H9 (cell line): ENCODE data around the gene CASP5. TPM values are rescaled to one million over a fixed set of nuclear protein-coding genes. Genes with fewer than 3 reads are reported as not detected.

ENCODE experiments used
- DNase-seq: peaks from one replicate; pipeline ENCODE4 v3.0.0-alpha.2; 2017
- H2AFZ ChIP-seq: one replicate; pipeline ENCODE4 v1.6.1; 2013; ENCODE audit warnings: mild to moderate bottlenecking, low read length, control low read depth, moderate library complexity
- H2AK5ac ChIP-seq: 2 replicates; pipeline ENCODE4 v1.6.1; 2013; ENCODE audit warnings: low read length, control low read depth, mixed read lengths; ENCODE audit not compliant: insufficient read length
- H2BK120ac ChIP-seq: one replicate; pipeline ENCODE4 v1.6.1; 2013; ENCODE audit warnings: low read depth, mild to moderate bottlenecking, low read length, control low read depth, inconsistent platforms; ENCODE audit not compliant: poor library complexity, severe bottlenecking
- H2BK12ac ChIP-seq: 2 replicates; pipeline ENCODE4 v1.6.1; 2013; ENCODE audit warnings: low read length, control low read depth, mixed read lengths, low read depth; ENCODE audit not compliant: insufficient read length
- H2BK15ac ChIP-seq: 2 replicates; pipeline ENCODE4 v1.6.1; 2013; ENCODE audit warnings: low read depth, low read length, control low read depth
- H2BK20ac ChIP-seq: one replicate; pipeline ENCODE4 v1.6.1; 2013; ENCODE audit warnings: low read depth, mild to moderate bottlenecking, low read length, control low read depth, inconsistent platforms; ENCODE audit not compliant: poor library complexity, severe bottlenecking
- H2BK5ac ChIP-seq: 2 replicates; pipeline ENCODE4 v1.6.1; 2013; ENCODE audit warnings: low read length, control low read depth, mixed read lengths; ENCODE audit not compliant: insufficient read length
- H3K14ac ChIP-seq: 2 replicates; pipeline ENCODE4 v1.6.1; 2013; ENCODE audit warnings: low read length, control low read depth; ENCODE audit not compliant: insufficient read depth
- H3K18ac ChIP-seq: 2 replicates; pipeline ENCODE4 v1.6.1; 2013; ENCODE audit warnings: low read depth, mild to moderate bottlenecking, mixed read lengths, low read length, control low read depth; ENCODE audit not compliant: insufficient read length
- H3K23ac ChIP-seq: 2 replicates; pipeline ENCODE4 v1.6.1; 2013; ENCODE audit warnings: low read length, control low read depth, mixed read lengths, low read depth; ENCODE audit not compliant: insufficient read length
- H3K23me2 ChIP-seq: 2 replicates; pipeline ENCODE4 v1.6.1; 2013; ENCODE audit warnings: low read depth, mild to moderate bottlenecking, mixed read lengths, low read length, control low read depth; ENCODE audit not compliant: insufficient read length, poor library complexity, severe bottlenecking
- H3K27ac ChIP-seq: 2 replicates; pipeline ENCODE4 v1.5.1; 2013; ENCODE audit warnings: low read length, control low read depth, mixed read lengths, low read depth; ENCODE audit not compliant: insufficient read length
- H3K27me3 ChIP-seq: 2 replicates; pipeline ENCODE4 v1.6.1; 2013; ENCODE audit warnings: low read length, control low read depth, inconsistent platforms; ENCODE audit not compliant: insufficient read depth
- H3K4ac ChIP-seq: 2 replicates; pipeline ENCODE4 v1.6.1; 2013; ENCODE audit warnings: low read depth, mild to moderate bottlenecking, control low read depth, inconsistent platforms, low read length, moderate library complexity
- H3K4me1 ChIP-seq: 2 replicates; pipeline ENCODE4 v1.6.1; 2013; ENCODE audit warnings: low read length, control low read depth, inconsistent platforms; ENCODE audit not compliant: insufficient read depth
- H3K4me2 ChIP-seq: 2 replicates; pipeline ENCODE4 v1.6.1; 2013; ENCODE audit warnings: low read length, control low read depth, mixed read lengths; ENCODE audit not compliant: insufficient read length, insufficient read depth
- H3K56ac ChIP-seq: 2 replicates; pipeline ENCODE4 v1.6.1; 2013; ENCODE audit warnings: low read depth, mild to moderate bottlenecking, mixed read lengths, low read length, control low read depth; ENCODE audit not compliant: insufficient read length
- H3K79me1 ChIP-seq: 2 replicates; pipeline ENCODE4 v1.6.1; 2013; ENCODE audit warnings: low read depth, mild to moderate bottlenecking, moderate library complexity, low read length, control low read depth, inconsistent platforms; ENCODE audit not compliant: insufficient read depth, poor library complexity, severe bottlenecking
- H3K79me2 ChIP-seq: 2 replicates; pipeline ENCODE4 v1.6.1; 2013; ENCODE audit warnings: low read length, control low read depth, inconsistent platforms; ENCODE audit not compliant: insufficient read depth
- H3K9ac ChIP-seq: 2 replicates; pipeline ENCODE4 v1.6.1; 2013; ENCODE audit warnings: low read length, control low read depth, mixed read lengths; ENCODE audit not compliant: insufficient read length; ENCODE audit errors: extremely low read depth
- H3K9me3 ChIP-seq: one replicate; pipeline ENCODE4 v1.6.1; 2013; ENCODE audit warnings: low read depth, low read length, inconsistent platforms; ENCODE audit not compliant: control insufficient read depth
- H3T11ph ChIP-seq: one replicate; pipeline ENCODE4 v1.6.1; 2013; ENCODE audit warnings: mild to moderate bottlenecking, low read length, control low read depth, inconsistent platforms
- H4K20me1 ChIP-seq: one replicate; pipeline ENCODE4 v1.6.1; 2013; ENCODE audit not compliant: control insufficient read depth, insufficient read length, insufficient read depth
- H4K5ac ChIP-seq: 2 replicates; pipeline ENCODE4 v1.6.1; 2013; ENCODE audit warnings: low read depth, mild to moderate bottlenecking, mixed read lengths, low read length, control low read depth; ENCODE audit not compliant: insufficient read length
- H4K8ac ChIP-seq: replicated peaks from 2 replicates; pipeline ENCODE4 v1.6.1; 2013; ENCODE audit warnings: low read length, control low read depth, mixed read lengths, low read depth; ENCODE audit not compliant: insufficient read length
- H4K91ac ChIP-seq: 2 replicates; pipeline ENCODE4 v1.6.1; 2013; ENCODE audit warnings: low read depth, mild to moderate bottlenecking, moderate library complexity, mixed read lengths, low read length, control low read depth; ENCODE audit not compliant: insufficient read length
- H3K27ac Mint-ChIP-seq, 3 experiments: 2 replicates in 2 of 3; 3 replicates in 1 of 3; pipeline ENCODE4 v1.8.0; 2020 to 2021; ENCODE audit warnings: mixed read lengths in 3 of 3, mild to moderate bottlenecking in 1 of 3, moderate library complexity in 1 of 3
- H3K27me3 Mint-ChIP-seq: 2 replicates; pipeline ENCODE4 v1.8.0; 2021; ENCODE audit warnings: low read depth, mild to moderate bottlenecking, moderate library complexity, mixed read lengths
- H3K36me3 Mint-ChIP-seq, 3 experiments: 2 replicates in 2 of 3; 3 replicates in 1 of 3; pipeline ENCODE4 v1.8.0; 2020 to 2021; ENCODE audit warnings: low read depth in 3 of 3, mixed read lengths in 3 of 3; ENCODE audit not compliant: insufficient read depth in 1 of 3
- H3K4me1 Mint-ChIP-seq, 2 experiments: 2 replicates each; pipeline ENCODE4 v1.8.0; 2020; ENCODE audit warnings: mixed read lengths in 2 of 2
- H3K4me3 Mint-ChIP-seq, 2 experiments: 2 replicates in 1 of 2; 3 replicates in 1 of 2; pipeline ENCODE4 v1.8.0; 2020 to 2021; ENCODE audit warnings: mild to moderate bottlenecking in 2 of 2, mixed read lengths in 2 of 2, moderate library complexity in 1 of 2
- H3K9me3 Mint-ChIP-seq, 2 experiments: 2 replicates in 1 of 2; 3 replicates in 1 of 2; pipeline ENCODE4 v1.8.0; 2020; ENCODE audit warnings: mild to moderate bottlenecking in 2 of 2, mixed read lengths in 2 of 2, moderate library complexity in 1 of 2
- whole genome bisulfite sequencing: extraction: QIAGEN DNeasy Blood & Tissue Kit; methylation state at CpG from one replicate; pipeline ENCODE4 v1.1.7; 2013; ENCODE audit warnings: missing lambda C conversion rate, low lambda C conversion rate, mixed read lengths; ENCODE audit not compliant: insufficient read length; ENCODE audit errors: extremely low coverage; 5-methylcytosine and 5-hydroxymethylcytosine counted together
- total RNA-seq: library from RNA; stranded (reverse); gene quantifications from 2 replicates; pipeline ENCODE4 v1.2.1, GENCODE V29; 2021
- TF ChIP-seq, protein P1 (sequence below): fragments of 200-600 bp; sonication (generic); conservative IDR thresholded peaks from 3 replicates; pipeline ENCODE4 v1.8.0; 2021; ENCODE audit warnings: antibody characterized with exemption, mild to moderate bottlenecking

The CASP5 gene
- total RNA-seq, 1 experiment from 2014 or later: not detected

DNA sequence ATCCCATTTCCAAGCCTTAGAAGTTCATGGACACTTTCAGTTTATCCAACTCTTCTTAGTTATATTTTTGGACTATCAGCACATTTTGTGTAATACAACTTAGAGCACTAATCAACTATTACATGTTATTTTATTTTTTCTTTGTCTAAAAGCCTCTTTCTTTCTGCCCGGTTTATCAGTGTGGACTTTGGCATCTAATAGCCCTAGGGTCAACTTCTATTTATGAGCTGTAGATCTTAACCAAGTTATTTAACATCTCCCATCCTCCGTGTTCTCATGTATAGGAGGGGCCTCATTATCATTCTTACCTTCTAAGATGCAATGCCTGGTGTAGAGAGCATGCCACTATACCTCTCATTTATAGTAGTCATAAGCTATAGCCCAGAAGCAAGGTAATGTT lies 17.7 kb upstream of the CASP5 start:
- H2AK5ac ChIP-seq: no peak overlapping the region
- H3K4ac ChIP-seq: no peak overlapping the region
- H2BK12ac ChIP-seq: no peak overlapping the region
- H3K56ac ChIP-seq: no peak overlapping the region
- H3K9ac ChIP-seq: no peak overlapping the region
- no peaks in the 10 kb centered on the region for H3K4me1 Mint-ChIP-seq
- no peak overlapping the region for H2BK15ac ChIP-seq
- no peaks in the 10 kb centered on the region for H3K23me2 ChIP-seq
- no peaks in the 10 kb centered on the region for H3K9me3 ChIP-seq
- H3K27ac Mint-ChIP-seq: no peak overlapping the region
- no peak overlapping the region for H4K8ac ChIP-seq
- H2AFZ ChIP-seq: no peak overlapping the region
- no peaks in the 10 kb centered on the region for H4K20me1 ChIP-seq
- H3K4me2 ChIP-seq: no peak overlapping the region
- H3K27me3 ChIP-seq: no peaks in the 10 kb centered on the region
- no peak overlapping the region for H3K18ac ChIP-seq
- H3K14ac ChIP-seq: no peak overlapping the region
- no CpG with 5 or more reads among the region's 2 CpGs for WGBS
- H3T11ph ChIP-seq: no peak overlapping the region
- no peaks in the 10 kb centered on the region for H3K4me1 ChIP-seq
- H3K27me3 Mint-ChIP-seq: no peaks in the 10 kb centered on the region
- no peak overlapping the region for H3K23ac ChIP-seq
- no peak overlapping the region for H2BK5ac ChIP-seq
- H3K36me3 Mint-ChIP-seq: peaks cover 2 to 9% (median 5%) of the 10 kb centered on the region in 3 experiments; a peak in 4 of 7 replicates
- no peak for DNase-seq
- no peak overlapping the region for H4K91ac ChIP-seq
- no peak overlapping the region for H2BK120ac ChIP-seq
- H2BK20ac ChIP-seq: no peak overlapping the region
- H3K79me1 ChIP-seq: no peaks in the 10 kb centered on the region
- no peaks in the 10 kb centered on the region for H3K79me2 ChIP-seq
- H3K4me3 Mint-ChIP-seq: no peak overlapping the region
- no peaks in the 10 kb centered on the region; a peak in 2 of 5 replicates for H3K9me3 Mint-ChIP-seq
- H3K27ac ChIP-seq: no peak overlapping the region
- H4K5ac ChIP-seq: no peak overlapping the region
- TF ChIP-seq, protein P1, sequence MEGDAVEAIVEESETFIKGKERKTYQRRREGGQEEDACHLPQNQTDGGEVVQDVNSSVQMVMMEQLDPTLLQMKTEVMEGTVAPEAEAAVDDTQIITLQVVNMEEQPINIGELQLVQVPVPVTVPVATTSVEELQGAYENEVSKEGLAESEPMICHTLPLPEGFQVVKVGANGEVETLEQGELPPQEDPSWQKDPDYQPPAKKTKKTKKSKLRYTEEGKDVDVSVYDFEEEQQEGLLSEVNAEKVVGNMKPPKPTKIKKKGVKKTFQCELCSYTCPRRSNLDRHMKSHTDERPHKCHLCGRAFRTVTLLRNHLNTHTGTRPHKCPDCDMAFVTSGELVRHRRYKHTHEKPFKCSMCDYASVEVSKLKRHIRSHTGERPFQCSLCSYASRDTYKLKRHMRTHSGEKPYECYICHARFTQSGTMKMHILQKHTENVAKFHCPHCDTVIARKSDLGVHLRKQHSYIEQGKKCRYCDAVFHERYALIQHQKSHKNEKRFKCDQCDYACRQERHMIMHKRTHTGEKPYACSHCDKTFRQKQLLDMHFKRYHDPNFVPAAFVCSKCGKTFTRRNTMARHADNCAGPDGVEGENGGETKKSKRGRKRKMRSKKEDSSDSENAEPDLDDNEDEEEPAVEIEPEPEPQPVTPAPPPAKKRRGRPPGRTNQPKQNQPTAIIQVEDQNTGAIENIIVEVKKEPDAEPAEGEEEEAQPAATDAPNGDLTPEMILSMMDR: no peak
